NCI-H2081 treated with DMSO at 0.1 percent for 48 hours (cell line): ENCODE measurements around the gene HOTAIR.

Source experiments
- DNase-seq: peaks from one replicate; lab custom pipeline; 2025; lab: John Stamatoyannopoulos, UW

The HOTAIR gene

DNA sequence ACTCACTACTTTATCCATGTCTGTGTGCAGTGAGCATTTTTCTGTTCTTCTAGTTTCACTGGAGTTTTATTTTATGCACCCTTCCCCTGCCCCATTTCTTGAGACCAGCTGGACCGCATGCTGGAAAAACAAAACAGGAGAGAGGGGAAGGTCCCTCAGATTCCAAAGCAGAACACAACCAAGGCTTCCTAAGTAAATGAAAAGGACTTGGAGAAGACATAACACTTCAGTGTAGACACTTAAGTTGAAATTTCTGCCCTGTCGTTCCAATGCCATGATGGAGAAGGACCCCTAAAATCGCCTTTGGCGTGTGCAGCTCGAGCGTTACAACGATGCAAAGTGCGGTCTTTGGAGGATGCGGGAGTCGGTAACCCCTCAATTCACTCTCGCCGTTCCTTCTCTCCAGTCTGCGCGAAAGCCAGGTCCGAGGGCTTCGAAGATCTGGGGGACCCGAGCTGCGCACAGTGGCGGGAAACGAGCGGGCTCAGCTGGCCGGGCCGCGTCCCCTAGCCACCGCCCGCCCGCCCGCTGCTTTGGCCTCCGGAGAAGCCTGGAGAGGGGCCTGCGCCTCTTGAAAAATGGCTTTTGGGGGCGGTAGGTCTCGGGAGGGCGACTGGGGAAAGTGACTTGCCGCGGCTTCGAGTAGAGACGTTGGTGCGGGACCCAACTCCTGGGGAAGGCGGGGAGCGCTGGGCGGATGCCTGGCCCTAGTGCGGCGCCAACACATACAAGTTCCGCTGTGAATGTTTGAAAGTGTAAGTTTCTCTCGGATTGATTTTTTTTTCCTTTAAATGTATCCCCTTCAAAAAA, 47.3 kb downstream of the HOTAIR start:
- no peak for DNase-seq

DNA sequence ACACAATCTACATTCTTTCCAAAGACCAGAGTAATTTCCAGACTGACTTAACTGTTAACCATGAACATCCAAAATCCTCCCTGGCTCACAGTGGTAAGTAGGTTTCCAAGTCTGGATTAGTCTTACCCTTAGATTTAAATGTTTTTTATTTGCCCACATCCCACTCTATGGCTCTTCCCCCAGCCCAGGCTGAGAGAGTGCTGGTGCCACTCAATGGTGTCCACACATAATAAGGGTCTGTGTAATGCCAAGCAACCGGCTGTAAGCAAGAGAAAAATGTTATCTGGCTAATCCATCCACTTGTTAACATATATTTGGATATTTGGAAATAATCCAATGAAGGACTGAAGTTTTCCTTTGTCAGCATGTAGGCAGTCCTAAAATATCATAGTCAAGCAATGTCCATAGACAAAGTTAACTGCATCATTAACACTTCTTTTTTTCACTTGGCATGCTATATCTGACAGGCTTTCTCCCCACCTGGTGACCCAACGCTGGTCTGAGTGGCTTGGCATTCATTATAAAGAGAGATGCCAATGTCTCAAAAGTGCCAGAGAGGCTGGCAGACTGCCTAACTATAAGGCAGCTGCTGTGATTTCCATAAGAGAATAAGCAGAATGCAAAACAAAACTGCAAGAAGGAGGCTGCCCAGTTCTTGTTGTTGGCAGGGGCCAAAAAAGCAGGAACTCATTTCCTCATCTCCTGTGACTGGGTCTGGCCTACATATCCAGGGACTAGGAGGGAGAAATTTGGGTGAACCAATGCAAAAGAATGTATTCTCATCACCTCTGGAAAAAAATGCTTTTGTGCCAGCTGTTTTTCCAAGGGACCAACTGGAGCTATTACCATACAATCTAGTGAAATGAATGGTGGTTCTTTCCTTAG, 50.0 kb downstream of the HOTAIR start:
- DNase-seq: no peak

DNA sequence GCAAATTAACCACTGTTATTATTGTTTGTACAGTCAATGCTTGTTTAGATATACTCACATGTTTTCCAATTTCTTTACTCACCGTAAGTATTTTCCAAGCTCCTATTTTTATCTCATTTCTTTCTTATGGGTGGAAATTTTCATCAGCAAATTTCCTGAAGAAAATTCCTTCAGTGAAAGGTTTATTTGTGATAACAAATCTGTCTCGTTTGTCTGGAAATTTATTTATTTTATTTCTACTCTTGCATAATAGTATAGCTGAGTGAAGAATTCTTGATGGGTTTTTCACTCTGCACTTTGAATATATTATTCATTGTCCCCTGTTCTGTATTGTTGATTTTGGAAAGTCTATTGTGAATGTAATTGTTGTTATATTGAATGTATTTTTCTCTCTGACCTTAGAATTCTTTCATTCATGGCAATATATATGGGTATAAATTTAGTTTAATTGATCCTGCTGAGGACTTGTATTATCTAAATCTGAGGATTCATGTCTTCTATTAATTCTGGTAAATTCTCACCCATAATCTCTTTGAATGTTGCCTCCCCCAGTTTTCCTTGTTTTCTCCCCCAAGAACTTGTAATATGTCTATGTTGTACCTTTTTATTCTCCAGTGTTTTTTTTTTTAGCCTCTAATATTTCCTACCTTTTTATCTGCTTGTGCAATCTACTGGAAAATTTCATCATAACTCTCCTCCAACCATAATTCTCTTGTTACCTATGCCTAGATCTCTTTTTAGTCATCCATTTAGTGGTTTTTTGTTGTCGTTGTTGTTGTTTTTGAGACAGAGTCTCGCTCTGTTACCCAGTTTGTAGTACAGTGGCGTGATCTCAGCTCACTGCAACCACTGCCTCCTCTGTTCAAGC, 57.7 kb downstream of the HOTAIR start:
- no peak for DNase-seq
